VCaP (cell line): Measurements from ENCODE around the gene TEX264.

Source experiments
- H3K27ac ChIP-seq: fragments of 450-650 bp; 2 replicates; pipeline ENCODE4 v1.5.1; 2017
- CTCF ChIP-seq: fragments of 450-650 bp; conservative IDR thresholded peaks from 2 replicates; pipeline ENCODE4 v1.5.1; 2017; ENCODE audit warnings: mild to moderate bottlenecking, moderate library complexity

The TEX264 gene

GRCh38 chr3:51670823-51671733 lies at the start of gene TEX264:
TEX264 (plus strand) TSS chr3:51671252; CDS start chr3:51674305, 3,053 bp downstream.
- TF ChIP-seq CTCF = no peak
- peak within 1 kb of the TSS; percentile 95 for H3K27ac ChIP-seq

GRCh38 chr3:51622413-51622812 lies 48.6 kb upstream of the TEX264 start:
- TF ChIP-seq CTCF = no peak
- H3K27ac ChIP-seq = no peak overlapping the region

- no peak overlapping the region for H3K27ac ChIP-seq
Observed at GRCh38 chr3:51622868-51623267, 48.2 kb upstream of the TEX264 start.

GRCh38 chr3:51630513-51630912 lies 40.5 kb upstream of the TEX264 start:
- no peak for TF ChIP-seq CTCF
- H3K27ac ChIP-seq = no peak overlapping the region

More at GRCh38 chr3:51622868-51623267, 48.2 kb upstream of the TEX264 start:
- TF ChIP-seq CTCF = no peak

GRCh38 chr3:51637144-51637940 lies 33.7 kb upstream of the TEX264 start:
- TF ChIP-seq CTCF = no peak
- peak overlapping the region; percentile 74 for H3K27ac ChIP-seq

- peak overlapping the region; percentile 74 for H3K27ac ChIP-seq
- TF ChIP-seq CTCF = peak; percentile 98
Observed at GRCh38 chr3:51637941-51638471, 33.0 kb upstream of the TEX264 start.

GRCh38 chr3:51642462-51642861 lies 28.6 kb upstream of the TEX264 start:
- TF ChIP-seq CTCF = peak; percentile 76
- no peak overlapping the region for H3K27ac ChIP-seq
